ENCODE results near the gene SEPTIN7.

DNA sequence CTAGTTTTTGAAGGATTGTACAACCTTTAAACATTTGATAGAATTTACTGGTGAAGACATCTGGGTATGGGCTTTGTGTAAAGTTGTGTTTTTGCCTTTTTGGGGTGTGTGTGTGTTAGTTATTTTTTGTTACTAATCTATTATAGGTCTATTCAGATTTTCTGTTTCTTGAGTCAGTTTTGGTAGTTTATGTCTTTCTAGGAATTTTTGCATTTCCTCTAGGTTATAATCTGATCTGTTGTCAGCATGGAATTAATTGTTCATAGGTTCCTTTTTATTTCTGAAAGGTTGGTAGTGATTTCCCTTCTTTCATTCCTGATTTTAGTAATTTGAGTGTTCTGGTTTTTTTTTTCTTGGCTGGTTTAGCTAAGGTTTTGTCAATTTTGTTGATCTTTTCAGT is 17.7 kb downstream of the SEPTIN7 start:
- TF ChIP-seq TCF7L2 (IDR thresholded peaks at IDR 0.05; ENCODE audit: borderline replicate concordance, extremely low read depth, insufficient read depth, insufficient read length) (no peak), ATF3 (IDR thresholded peaks at IDR 0.05) (no peak), POLR2A (IDR thresholded peaks at IDR 0.05; ENCODE audit: borderline replicate concordance, extremely low read depth, insufficient read depth, insufficient read length) (no peak), FOSL1 (IDR thresholded peaks at IDR 0.05; ENCODE audit: low read depth) (no peak)
- TF ChIP-seq, protein P1, sequence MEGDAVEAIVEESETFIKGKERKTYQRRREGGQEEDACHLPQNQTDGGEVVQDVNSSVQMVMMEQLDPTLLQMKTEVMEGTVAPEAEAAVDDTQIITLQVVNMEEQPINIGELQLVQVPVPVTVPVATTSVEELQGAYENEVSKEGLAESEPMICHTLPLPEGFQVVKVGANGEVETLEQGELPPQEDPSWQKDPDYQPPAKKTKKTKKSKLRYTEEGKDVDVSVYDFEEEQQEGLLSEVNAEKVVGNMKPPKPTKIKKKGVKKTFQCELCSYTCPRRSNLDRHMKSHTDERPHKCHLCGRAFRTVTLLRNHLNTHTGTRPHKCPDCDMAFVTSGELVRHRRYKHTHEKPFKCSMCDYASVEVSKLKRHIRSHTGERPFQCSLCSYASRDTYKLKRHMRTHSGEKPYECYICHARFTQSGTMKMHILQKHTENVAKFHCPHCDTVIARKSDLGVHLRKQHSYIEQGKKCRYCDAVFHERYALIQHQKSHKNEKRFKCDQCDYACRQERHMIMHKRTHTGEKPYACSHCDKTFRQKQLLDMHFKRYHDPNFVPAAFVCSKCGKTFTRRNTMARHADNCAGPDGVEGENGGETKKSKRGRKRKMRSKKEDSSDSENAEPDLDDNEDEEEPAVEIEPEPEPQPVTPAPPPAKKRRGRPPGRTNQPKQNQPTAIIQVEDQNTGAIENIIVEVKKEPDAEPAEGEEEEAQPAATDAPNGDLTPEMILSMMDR (IDR thresholded peaks at IDR 0.05 in 2 of 3, conservative IDR thresholded peaks at IDR 0.05 in 1 of 3; ENCODE audit: borderline replicate concordance in 1 of 3, insufficient read depth in 1 of 3, low read depth in 2 of 3, low read length in 2 of 3) = no peak

Measured in HCT116 (cell line).